ENCODE measurements around the gene PCK2.

- TF ChIP-seq POLR2AphosphoS5 (IDR thresholded peaks at IDR 0.05; ENCODE audit: low read depth, low read length): no peak
- no peak for TF ChIP-seq CTCF (IDR thresholded peaks at IDR 0.05; ENCODE audit: control extremely low read depth in 1 of 3, insufficient read depth in 1 of 3, low read depth in 1 of 3, low read length in 3 of 3)
- no peak for TF ChIP-seq SUZ12 (IDR thresholded peaks at IDR 0.05; ENCODE audit: low read length)
- no peak for TF ChIP-seq HDAC6 (IDR thresholded peaks at IDR 0.05; ENCODE audit: low read depth, low read length)
- no peak for TF ChIP-seq TBP (IDR thresholded peaks at IDR 0.05; ENCODE audit: low read depth, low read length)
- no peak for TF ChIP-seq TAF1 (IDR thresholded peaks at IDR 0.05; ENCODE audit: low read depth, low read length)
- TF ChIP-seq FOSL1 (IDR thresholded peaks at IDR 0.05; ENCODE audit: insufficient read depth, low read depth, low read length): no peak
- no peak for TF ChIP-seq POLR2A (IDR thresholded peaks at IDR 0.05; ENCODE audit: control extremely low read depth in 1 of 2, low read depth in 2 of 2, low read length in 2 of 2)
- no peak for TF ChIP-seq NRF1 (IDR thresholded peaks at IDR 0.05; ENCODE audit: low read depth, low read length)
- TF ChIP-seq ATF2 (IDR thresholded peaks at IDR 0.05; ENCODE audit: low read length): no peak
- TF ChIP-seq CBX8 (IDR thresholded peaks at IDR 0.05; ENCODE audit: borderline replicate concordance, low read depth, low read length): no peak
These were observed 7.1 kb upstream of the PCK2 start for GRCh38 chr14:24087004-24087403.

All from H1 (cell line).